ENCODE measurements around the gene WWOX. TPM values are rescaled to one million over a fixed set of nuclear protein-coding genes. Genes with fewer than 3 reads are reported as not detected.

The WWOX gene
- total and polyA plus RNA-seq, 2 of the 4 experiments (the other 2 are of a cell fraction): 2.7 to 5.4 TPM

GRCh38 chr16:78100112-78100467, 636 bp downstream of the WWOX start:
- CTCF ChIA-PET: interaction anchor here (1.0 to 1.2 kb wide), 2 partner anchors 9 to 80 kb away, joined by 3 to 5 read pairs; no protein-coding TSS in a partner anchor
- no peak for DNase-seq
- in situ Hi-C loops (cut with MboI; ENCODE audit: low sequenced_read_pairs): no loop called here

More at GRCh38 chr16:78100112-78100467, 636 bp downstream of the WWOX start:
- H4K20me1 ChIP-seq (ENCODE audit: insufficient read depth, low read length): no peaks in the 10 kb centered on the region
- no peak overlapping the region for H2AK5ac ChIP-seq (ENCODE audit: low read depth, low read length)
- peaks cover 0 to 3% of the 10 kb centered on the region in 2 experiments; a peak in 1 of 4 replicates for H3K79me1 ChIP-seq (ENCODE audit: low read depth in 1 of 2, low read length in 2 of 2)
- no peaks in the 10 kb centered on the region for H3K27me3 ChIP-seq (ENCODE audit: control insufficient read depth, insufficient read depth, low read length)
- H3K4me2 ChIP-seq (ENCODE audit: low read depth, low read length): peak overlapping the region; percentile 91
- H2BK120ac ChIP-seq (ENCODE audit: low read depth, low read length): no peak overlapping the region
- no TSS peak for BruUV-seq (replicated peaks)
- no peaks in the 10 kb centered on the region for H3K9me3 ChIP-seq (ENCODE audit: control insufficient read depth, insufficient read depth, low read length)
- dilution Hi-C loops (cut with HindIII; ENCODE audit: low sequenced_read_pairs, unreplicated experiment): no loop called here
- ATAC-seq (ENCODE audit: low read depth): peak; percentile 36
- H3K9me1 ChIP-seq (ENCODE audit: insufficient read depth, low read length): no peaks in the 10 kb centered on the region; the same call in 1 of the 2 replicates
- peaks cover 3% of the 10 kb centered on the region; the same call in 1 of the 2 replicates for H3K4me1 ChIP-seq (ENCODE audit: control insufficient read depth, insufficient read depth, low read length)
- no peak overlapping the region for H3K18ac ChIP-seq (ENCODE audit: low read depth, low read length)
- no peak overlapping the region for H4K5ac ChIP-seq (ENCODE audit: low read depth, low read length)
- H3K4me3 ChIP-seq (ENCODE audit: insufficient read depth, low read depth, low read length): peak overlapping the region; percentile 80
- H2BK20ac ChIP-seq (ENCODE audit: low read depth, low read length): no peak overlapping the region
- no peak overlapping the region for H2BK15ac ChIP-seq (ENCODE audit: low read depth, low read length)
- H4K91ac ChIP-seq (ENCODE audit: insufficient read depth, low read depth, low read length): no peak overlapping the region
- H3K36me3 ChIP-seq (ENCODE audit: control insufficient read depth, insufficient read depth, low read length): no peaks in the 10 kb centered on the region
- H2BK5ac ChIP-seq (ENCODE audit: low read depth, low read length, poor library complexity, severe bottlenecking): no peak overlapping the region
- POLR2A ChIA-PET (ENCODE audit: unreplicated experiment): no interaction called here
- no peak overlapping the region for H2AK9ac ChIP-seq (replicated peaks; ENCODE audit: low read depth, low read length, poor library complexity)
- no peak overlapping the region for H3K56ac ChIP-seq (ENCODE audit: extremely low read depth, insufficient read depth, low read length)
- H3K14ac ChIP-seq (replicated peaks; ENCODE audit: low read depth, low read length): 0 out of 2 replicates have a peak overlapping the region, but pooled peaks have one; percentile 66
- H3K4ac ChIP-seq (ENCODE audit: low read depth, low read length): no peak overlapping the region
- peak overlapping the region; percentile 100 for H2AFZ ChIP-seq (replicated peaks; ENCODE audit: low read length, poor library complexity)
- TF ChIP-seq CTCF (conservative IDR thresholded peaks at IDR 0.05; ENCODE audit: low read depth, low read length) (peak; percentile 70; the same call in 1 of the 2 replicates), ELK1 (IDR thresholded peaks at IDR 0.05; ENCODE audit: borderline replicate concordance, low read depth, low read length) (no peak)
- WGBS, 2 experiments (ENCODE audit: extremely low coverage in 2 of 2, insufficient read length in 1 of 2): 0% methylated on average over 4 of the region's 12 CpGs; no CpG with 5 or more reads in 1 of the 2 experiments
- H3K9ac ChIP-seq (ENCODE audit: low read depth, low read length): no peak overlapping the region
- no peak overlapping the region; the same call in 1 of the 2 replicates for H3K23ac ChIP-seq (ENCODE audit: low read depth, low read length)
- H4K8ac ChIP-seq (ENCODE audit: low read depth in 2 of 2, low read length in 2 of 2): peak overlapping the region; percentile 30 to 89; a peak in 1 of 4 replicates
- H3K27ac ChIP-seq (ENCODE audit: insufficient read depth, low read length): no peak overlapping the region
- intact Hi-C loops (cut with micrococcal nuclease): no loop called here
